Myometrial cell (primary cell): ENCODE results near the gene MBTPS2. TPM values are rescaled to one million over a fixed set of nuclear protein-coding genes. Genes with fewer than 3 reads are reported as not detected.

Experiments
- total RNA-seq: library from RNA; depleted of rRNA; stranded (reverse); fragments of >200 nt; gene quantifications from 2 replicates; pipeline ENCODE4 v1.2.3, GENCODE V29; 2015

The MBTPS2 gene
- 7.8 and 9.7 TPM in 2 replicates for total RNA-seq

GRCh38 chrX:21839334-21840192 is at the start of gene MBTPS2:
Gene MBTPS2 (plus strand): TSS chrX:21839617. CDS start chrX:21839735, 118 bp downstream.

DNA sequence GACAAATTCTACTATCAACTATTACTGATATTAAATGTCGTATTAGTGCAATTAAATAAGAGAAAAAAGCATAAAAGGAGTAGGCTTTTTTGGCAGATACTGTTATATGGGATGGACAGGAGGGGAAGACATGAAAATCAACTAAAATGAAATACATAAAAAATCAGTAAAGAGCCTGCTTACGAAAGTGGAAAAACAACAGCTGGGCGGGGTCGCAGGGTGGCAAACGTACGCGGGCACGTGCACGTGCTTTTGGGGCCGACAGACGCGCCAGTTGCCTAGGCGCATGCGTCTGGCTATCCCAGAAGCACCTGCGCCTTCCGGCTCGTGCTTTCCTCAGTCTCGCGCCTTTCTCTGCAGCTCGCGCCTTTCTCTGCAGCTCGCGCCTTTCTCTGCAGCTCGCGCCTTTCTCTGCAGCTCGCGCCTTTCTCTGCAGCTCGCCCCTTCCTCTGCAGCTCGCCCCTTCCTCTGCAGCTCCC is 16.6 kb downstream of the MBTPS2 start, which contains the start of gene YY2:
Gene YY2 (plus strand): TSS at position 51 of the 479 bp plus-strand sequence. CDS start 498 bp downstream, outside the sequence.

Other genes with a start within 250 kb of the MBTPS2 start
- not detected in 2 replicates for gene KLHL34, start 181.3 kb upstream of the MBTPS2 start, total RNA-seq
- not detected in 2 replicates for gene SMPX, start 81.5 kb upstream of the MBTPS2 start, total RNA-seq
- 0.29 and 1.1 TPM in 2 replicates for gene YY2, start 16.4 kb downstream of the MBTPS2 start, total RNA-seq
- gene SMS, start 101.1 kb downstream of the MBTPS2 start, total RNA-seq = 174 and 206 TPM in 2 replicates
- not detected in 2 replicates for gene PHEX, start 192.7 kb downstream of the MBTPS2 start, total RNA-seq